NCI-H128 (cell line): ENCODE data around the gene CDKN1C.
A peak's percentile ranks its signal among the peaks of the same experiment; 100 is the strongest.

Source experiments
- DNase-seq: peaks from one replicate; lab custom pipeline; 2025; ENCODE audit not compliant: unreplicated experiment; lab: John Stamatoyannopoulos, UW

The CDKN1C gene

DNA sequence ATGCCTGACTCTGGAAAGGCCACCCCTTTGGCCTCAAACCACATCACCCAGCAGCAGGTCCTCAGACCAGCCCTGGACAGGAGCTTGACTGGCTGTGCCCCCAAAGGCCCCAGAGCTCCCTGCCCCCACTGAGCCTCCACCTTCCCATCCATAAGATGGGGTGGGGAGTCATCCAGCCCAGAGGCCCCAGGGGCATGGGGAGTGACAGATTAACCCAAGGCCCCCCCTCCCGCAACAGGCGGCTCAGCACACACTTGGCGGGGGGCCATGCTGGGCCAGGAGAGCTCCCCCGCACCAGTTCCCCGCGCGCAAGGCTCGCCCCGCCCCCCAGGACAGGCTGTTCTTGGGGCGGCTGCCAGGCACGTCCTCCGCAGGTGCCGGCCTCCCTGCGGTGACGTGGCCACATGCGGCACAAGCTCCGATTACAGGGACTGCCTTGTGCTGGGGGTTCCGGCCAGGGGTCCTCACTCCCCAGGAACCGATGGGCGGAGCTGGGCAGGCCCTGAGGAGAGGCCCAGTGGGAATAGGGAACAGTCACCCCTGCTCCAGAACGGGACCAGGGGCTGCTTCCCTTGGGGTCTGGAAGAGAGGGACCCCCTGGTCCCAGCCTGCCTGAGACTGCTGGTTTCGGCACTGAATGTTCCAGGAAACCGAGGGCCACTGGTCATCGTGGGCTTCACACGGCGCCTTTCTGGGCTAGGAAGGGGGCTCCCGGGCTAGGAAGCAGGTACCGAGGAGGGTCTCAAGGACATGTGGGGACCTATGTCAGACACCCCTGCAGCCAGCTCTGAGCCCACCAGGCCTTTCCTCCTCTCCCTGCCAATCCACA lies 5.1 kb upstream of the CDKN1C start:
- no peak for DNase-seq

DNA sequence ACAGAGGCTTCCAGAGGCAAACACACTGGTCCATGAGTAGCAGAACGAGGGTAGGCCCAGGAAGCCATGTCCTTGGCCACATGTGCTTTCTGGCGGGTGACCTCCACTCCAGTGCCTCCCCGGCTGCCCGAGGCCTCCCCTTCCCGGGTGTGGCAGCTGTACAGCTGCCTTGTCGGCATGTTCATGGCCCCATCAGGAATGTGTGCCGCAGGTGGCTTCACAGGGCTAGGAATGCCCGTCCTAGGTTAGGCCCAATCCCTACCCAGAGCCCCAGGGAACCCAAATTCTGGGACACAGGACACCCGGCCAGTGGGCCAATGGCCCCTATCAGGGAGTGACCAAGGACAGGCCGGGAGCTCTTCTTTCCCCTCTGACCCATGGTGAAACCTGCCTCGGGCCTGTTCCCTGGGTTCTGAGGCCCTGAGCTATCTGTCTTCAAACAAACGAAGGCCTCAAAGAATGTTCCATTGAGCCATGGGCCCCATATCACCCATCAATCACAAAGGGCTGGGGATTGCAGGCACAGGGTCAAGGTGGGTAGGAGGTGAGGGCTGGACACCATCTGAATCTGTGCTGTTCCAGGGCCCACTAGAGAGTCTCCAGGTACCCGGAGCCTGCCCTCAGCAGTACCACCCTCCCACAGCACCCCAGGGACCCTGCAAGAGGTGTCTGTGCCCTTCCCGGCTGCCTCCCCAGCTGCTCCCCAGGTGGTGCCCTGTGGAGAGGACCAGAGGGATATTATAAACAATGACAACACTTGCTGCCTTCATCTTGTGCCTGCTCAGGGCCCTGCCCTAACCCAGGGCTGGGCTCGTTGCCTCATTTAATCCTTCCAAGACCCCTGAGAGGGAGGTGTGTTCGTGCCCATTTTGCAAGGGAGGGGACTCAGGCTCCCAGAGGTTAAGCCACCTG lies 4.0 kb upstream of the CDKN1C start:
- no peak for DNase-seq

DNA sequence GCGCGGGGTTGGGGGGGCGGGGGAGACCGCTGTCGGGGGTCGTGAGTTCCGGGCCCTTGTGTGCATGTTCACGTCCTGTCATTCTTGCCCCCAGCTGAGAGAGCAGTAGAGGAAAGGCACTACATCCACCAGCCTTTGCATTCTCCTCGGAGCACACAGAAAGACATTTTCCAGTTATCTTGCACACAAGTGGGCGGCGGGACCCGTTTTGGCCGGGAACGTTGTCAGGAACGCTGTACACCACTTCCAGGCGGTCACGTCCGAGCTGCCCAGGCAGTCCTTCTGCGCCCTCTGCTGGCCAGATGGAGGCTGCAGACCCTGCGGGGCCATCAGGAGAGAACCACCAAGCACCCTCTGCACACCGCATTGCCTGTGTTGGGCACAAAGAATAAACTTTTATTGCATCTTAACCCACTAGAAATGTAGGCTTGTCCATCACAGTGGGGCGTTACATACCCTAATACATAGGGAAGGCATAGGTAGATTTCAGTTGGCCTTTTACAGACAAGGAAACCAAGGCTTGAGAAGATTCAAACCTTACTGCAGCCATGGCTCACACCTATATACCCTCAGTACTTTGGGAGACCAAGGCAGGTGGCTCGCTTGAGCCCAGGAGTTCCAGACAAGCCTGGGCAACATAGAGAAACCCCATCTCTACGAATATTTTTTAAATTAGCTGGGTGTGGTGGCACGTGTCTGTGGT lies 2.8 kb upstream of the CDKN1C start:
- DNase-seq, result peak; percentile 82

DNA sequence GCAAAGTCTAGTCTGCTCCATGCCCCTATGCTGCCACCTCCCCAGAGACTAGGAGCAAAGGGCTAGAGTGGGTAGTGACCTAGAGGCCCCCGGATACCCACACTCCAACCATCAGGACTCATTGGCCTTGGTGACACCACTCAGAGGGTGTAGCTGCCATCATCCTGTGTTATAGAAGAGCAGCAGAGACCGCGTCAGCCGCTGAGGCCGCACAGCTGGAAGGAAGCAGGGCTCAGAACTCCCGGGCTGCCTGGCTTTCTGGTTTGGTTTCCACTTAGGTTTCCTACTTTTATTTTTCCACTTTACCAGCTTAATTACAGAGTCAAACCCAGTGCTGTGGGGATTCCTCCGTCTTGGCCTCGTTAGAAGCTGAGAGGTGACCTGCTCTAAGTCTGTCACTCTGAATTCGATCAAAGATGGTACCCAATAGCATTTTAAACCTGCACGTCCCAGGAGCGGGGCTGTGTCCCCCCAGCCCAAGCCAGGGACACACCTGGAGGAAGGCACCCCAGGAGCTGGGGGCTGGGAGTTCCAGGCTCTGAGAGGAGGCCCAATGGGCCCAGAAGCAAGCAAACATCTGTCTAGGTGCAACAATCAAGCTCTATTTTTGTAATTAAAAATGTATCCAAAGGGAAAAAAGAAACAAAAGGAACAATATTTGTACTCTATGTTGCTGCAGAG lies 2.1 kb upstream of the CDKN1C start:
- no peak for DNase-seq

DNA sequence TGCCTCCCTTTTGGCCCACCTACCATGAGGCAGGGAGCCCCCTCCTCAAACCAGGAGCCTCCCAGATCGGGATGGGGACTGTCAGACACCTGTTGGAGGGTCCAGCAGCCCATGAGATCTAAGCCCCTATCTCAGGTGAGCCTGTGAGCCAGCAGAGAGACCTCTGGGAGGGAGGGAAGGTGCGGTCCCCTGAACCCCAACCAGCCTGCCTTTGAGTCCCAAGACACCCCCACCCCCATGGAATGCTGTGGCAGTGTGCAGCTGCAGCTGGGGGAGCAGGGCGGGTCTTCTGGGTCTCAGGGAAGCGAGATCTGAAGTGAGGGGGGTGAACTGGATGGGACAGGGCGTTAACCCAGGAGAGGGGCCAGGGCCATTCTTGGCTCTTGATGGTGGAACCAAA lies 1.4 kb upstream of the CDKN1C start:
- no peak for DNase-seq

DNA sequence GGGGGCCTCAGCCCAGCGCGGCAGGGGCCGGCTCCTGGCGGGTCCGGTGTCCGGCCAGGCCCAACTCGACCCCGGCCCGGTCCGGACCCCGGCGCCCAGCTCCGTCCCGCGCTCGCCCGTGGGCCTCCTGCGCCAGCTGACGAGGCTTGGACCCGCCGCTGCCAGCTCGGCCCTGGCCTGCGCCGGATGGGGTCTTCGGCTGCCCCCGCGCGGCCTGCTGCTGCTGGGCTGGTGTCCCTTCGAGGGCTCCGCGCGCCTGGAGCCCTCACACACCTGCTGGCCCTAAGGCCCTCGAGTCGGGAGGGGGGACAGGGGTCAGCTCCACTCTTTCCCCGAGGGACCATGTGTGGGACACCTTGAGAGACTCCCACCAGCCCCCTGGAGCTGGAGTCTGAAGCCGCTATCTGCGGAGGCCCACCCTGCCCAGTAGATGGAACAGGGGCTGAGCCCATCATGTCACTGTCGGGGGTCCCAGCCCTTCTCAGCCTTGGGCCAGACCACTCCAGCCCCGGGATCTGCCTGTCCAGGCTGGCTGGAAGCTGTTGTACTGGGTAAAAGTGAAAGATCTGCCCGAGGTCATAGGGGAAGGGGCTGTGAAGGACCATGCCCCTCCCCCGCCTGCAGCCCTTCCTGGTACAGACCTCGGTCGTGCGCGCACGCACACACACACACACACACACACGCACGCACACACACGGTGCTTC lies 768 bp upstream of the CDKN1C start:
- no peak for DNase-seq

DNA sequence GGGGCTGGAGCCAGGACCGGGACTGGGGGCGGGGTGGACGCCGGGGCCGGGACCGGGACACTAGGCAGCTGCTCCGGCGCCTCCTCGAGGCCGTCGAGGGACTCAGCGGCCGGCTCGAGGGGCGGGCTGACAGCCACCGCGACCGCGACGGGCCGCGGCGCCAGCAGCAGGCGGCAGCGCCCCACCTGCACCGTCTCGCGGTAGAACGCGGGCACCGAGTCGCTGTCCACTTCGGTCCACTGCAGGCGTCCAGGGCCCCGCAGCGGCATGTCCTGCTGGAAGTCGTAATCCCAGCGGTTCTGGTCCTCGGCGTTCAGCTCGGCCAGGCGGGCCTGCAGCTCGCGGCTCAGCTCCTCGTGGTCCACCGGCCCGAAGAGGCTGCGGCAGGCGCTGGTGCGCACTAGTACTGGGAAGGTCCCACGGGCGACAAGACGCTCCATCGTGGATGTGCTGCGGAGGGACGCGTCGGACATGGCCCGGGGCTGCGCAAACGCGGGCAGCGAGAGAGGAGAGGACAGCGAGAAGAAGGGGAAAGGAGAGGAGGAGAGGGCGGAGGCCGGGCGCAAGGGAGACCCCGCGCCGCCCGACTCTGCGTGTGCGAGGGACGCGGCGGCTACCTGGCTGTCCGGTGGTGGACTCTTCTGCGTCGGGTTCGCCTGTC lies 428 bp downstream of the CDKN1C start:
- DNase-seq, result no peak

DNA sequence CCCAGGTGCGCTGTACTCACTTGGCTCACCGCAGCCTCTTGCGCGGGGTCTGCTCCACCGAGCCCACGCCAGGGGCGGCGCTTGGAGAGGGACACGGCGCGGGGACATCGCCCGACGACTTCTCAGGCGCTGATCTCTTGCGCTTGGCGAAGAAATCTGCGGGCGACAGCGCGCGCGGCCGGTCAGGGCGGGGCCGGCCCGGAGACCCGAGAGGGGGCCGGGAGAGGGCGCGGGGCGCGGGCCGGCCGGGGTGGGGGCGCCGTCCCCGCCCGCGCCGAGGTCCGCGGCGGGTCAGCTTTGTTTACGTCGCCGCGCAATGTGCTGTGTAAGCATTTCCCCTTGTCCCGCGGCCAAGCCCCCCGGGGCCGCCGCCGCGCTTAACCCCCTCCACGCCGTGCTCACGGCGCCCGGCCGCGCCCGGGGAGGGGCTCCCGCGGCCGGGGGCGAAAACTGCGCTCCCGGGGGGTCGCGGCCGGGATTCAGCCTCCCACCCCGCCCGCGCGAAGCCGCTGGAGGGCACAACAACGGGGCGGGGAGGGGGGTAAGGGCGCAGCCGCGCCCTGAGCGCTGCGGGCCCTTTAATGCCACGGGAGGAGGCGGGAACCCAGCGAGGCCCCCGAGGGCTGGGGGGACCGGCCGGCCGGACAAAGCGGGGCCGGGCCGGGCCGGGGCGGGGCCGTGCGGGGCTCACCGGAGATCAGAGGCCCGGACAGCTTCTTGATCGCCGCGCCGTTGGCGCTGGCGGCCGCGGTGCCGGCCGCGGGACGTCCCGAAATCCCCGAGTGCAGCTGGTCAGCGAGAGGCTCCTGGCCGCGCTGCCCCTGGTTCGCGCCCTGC lies 1.4 kb downstream of the CDKN1C start:
- DNase-seq, result no peak

DNA sequence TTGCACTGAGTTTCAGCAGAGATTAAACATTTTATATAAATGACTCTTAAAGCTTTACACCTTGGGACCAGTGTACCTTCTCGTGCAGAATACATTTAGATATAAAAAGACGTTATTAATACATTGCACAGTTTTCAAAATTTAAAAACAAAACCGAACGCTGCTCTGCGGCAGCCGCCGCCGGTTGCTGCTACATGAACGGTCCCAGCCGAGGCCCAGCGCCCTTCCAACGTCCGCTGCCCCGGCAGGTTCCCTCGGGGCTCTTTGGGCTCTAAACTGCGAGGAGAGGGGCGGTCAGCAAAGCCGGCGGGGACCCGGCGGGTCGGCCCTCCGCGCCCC lies 2.0 kb downstream of the CDKN1C start:
- no peak for DNase-seq

DNA sequence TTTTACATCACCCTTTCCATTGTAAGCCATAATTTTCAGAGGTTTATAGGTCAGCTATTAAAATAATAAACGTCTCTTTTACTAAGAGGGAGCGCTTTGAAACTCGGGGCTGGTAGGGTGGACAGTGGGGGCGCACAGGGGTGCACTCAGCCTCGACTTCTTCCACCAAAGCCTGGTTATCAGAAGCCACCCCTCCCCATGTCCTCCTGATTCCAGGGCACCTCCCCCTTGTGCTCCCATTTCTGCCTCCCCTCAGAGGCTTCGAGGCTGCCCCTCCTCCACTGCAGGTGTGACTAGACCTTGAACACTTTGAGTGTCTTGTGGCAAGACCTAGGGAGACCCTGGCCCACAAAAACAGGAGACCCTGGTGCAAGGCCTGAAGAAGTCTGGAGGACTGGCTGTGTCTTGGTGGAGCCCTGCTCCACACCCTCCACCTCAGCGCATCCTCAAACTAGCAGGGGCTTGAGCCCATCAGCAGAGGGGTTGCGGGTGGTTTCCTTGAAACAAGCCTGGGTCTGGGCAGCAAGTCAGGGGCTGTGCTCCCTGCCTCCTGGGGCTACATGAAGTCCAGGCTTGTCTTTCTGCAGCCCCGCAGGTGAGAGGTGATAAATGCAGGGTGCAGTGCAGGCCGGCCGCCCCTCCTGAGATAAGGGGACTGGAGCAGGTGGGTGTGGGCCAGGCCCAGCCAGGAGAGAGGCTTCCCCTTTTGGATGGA lies 3.0 kb downstream of the CDKN1C start:
- no peak for DNase-seq

DNA sequence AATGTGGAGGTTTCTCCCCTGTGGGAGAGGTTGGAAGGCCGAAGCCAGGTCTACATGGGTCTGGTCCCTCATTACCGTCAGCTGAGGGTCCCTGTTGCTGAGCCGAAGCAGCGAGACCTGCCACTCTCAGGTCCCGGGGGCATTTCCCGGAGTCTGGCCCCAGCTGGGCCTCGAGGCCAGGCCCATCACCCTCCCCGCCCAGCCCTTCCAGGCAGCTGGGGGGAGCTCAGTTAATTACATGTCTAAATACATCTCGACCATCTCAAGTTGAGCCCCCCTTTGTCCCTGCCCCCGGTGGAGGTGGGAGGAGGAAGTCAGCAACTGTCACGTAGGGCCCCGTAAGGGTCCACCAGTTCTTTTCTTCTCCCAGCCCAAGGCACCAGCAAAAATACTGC lies 3.6 kb downstream of the CDKN1C start:
- no peak for DNase-seq

DNA sequence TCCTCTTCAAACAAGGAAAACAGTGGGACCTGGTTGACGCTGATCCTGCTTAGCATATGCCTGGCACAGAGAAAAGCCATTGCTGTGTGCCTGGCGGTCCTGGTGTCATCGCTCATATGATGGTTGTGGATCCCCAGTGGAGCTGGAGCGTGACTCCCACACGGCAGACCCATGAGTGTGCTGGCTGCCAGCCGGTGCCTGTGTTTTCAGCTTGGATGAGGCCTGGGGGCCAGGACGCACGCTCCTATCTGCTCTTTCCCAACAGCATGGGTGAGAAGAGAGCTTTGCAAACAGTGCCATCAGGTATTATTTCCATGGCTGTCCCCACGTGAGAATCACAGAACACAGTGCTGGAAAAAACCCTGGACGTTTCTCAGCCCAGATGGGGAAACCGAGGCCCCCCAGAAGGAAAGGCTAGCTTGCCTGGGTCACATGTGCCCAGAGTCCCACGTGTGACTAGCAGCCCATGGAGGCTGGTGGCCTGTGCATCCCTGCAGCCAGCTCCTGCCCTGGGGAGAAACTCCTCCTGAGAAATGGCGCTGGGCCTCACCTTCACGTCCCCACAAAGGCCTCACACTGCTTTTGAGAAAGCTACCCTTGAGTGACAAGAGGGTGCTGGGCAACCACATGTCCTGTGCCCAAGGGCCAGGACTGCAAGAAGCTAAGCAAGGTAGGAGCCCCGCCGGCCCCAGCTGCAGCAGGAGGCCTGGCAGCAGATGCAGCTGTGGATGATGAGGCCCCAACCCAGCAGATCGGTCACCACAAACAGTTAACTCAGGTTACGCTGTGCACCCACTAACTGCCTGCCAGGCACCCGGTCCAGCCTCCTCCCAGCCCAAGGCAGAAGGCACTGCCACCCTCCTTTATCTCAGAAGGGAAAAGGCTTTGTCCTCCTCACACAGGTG lies 4.2 kb downstream of the CDKN1C start:
- DNase-seq, result no peak

DNA sequence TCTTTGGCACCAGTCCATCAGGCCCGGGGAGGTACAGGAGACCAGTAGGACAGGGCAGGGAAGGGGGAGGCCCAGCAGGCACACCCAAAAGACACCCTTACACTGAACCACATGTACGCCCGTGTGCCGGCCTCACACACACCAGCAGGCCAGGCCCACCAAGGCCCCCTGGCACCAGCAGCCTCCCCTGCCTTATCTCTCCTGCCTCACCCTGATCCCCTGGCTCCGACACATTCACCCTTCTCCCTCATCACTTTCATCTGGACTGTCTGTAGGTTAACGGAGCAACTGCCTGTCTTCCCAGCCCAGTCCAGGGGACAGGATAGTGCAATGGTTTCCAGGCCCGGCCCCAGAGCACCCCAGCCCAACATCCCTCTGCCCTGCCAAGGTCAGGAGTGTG lies 4.9 kb downstream of the CDKN1C start:
- no peak for DNase-seq

DNA sequence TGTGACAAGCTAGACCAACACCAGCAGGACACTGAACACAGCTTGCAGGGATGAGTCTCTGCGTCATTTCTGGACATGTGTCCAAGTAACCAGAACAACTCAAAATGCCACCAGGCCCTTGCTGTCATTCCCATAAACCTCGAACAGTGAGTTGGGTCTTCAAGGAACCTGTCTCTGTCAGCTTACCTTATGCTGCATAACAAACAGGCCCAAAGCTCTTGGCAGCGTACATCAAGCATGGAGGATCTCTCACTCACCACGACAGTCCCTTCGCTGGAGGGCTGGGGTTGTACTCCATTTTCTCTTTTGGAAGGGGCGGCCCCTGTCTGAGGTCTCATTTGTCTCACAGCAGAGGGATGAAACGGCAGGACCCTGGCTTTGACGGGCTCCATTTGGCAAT lies 6.8 kb downstream of the CDKN1C start:
- no peak for DNase-seq

DNA sequence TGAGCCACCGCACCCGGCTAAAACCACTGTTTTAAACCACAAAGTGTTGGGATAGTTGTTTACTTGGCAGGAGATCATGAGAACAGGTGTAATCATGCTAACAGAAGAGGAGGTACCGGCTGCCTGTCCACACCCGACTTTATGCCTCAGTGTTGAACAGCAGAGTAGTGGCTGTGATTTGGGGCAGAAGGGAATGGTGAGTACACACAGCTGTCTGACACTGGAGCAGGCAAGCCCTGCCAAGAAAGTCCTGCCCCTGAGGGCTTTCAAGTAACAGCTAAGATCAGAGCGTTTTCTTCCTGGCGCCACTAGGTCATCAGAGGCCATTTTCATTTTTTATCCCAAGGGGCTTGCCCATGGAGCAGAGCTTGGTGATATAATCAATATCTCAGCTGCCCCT lies 8.1 kb downstream of the CDKN1C start:
- no peak for DNase-seq

DNA sequence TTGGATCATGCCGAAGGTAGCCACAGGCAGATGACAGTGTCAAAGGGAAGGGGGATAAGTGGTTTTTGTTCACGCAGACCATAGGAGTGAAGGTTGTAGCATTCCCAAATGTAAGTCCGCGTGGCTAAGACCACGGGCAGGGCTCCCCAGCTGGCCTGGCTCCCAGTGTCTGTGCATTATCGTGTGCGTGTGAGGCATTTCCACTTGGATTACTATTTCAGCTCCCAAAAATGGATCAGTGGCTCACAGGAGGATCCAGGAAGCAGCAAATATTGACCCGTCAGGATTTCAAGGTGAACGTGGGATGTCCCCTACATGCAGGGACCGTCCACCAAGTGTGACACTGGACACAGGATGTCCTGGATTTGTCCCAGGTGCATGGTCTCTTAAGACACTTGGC lies 10.6 kb downstream of the CDKN1C start:
- DNase-seq, result no peak

DNA sequence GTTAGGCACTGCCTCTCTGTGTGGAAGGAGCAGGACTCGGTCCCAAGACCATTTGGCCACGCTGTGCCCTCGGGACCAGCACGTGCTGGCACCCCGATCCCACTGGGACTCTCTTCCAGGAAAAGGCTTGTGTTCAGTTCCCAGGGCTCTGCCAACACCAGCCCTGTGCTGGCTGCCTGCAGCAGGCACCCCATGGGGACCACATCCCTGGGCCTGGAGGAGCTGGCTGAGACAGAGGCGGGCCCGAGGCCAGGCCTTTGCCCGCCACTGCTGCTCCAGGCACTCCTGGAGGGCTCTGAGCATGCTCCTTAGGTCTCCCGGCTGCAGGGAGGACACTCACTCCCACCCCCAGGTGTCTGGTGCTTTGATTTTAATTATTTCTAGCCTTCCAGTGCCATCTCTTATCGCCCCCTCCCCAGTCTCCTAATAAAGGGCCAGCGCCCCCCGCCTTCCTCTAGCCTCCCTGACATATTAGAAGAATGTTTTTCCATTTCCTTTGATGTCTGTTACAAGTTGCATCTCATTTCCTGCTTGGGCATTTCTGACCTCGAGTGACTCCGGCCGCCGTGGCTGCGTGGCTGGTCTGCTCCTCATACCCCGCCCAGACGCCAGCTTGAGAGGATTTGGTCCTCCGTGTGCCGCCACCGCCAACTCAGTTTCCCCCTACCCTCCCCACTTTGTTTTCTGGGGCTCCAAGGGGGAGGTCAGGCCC lies 14.4 kb downstream of the CDKN1C start:
- no peak for DNase-seq
